Keratinocyte (primary cell): ENCODE data around the gene SREBF1. TPM values are rescaled to one million over a fixed set of nuclear protein-coding genes. Genes with fewer than 3 reads are reported as not detected.

Experiments
- DNase-seq: peaks from one replicate; pipeline ENCODE4 v3.0.0-alpha.2; 2011; ENCODE audit warnings: low read depth, missing footprints, low spot score
- FAIRE-seq: peaks from 2 replicates; lab custom pipeline; 2011; peaks lifted over from hg19 to GRCh38; lab: Jason Lieb, UNC
- H2AFZ ChIP-seq: 2 replicates; pipeline ENCODE4 v1.6.0; 2012; ENCODE audit warnings: low read length, control low read depth, inconsistent platforms; ENCODE audit not compliant: control insufficient read depth
- H3K27ac ChIP-seq: 2 replicates; pipeline ENCODE4 v1.5.1; 2011; ENCODE audit warnings: low read length; ENCODE audit not compliant: control insufficient read depth, insufficient read depth
- H3K27me3 ChIP-seq: 3 replicates; pipeline ENCODE4 v1.6.0; 2011; ENCODE audit warnings: low read length; ENCODE audit not compliant: control insufficient read depth, insufficient read depth; ENCODE audit errors: extremely low read depth
- H3K36me3 ChIP-seq, 2 experiments: 2 replicates in 1 of 2; 3 replicates in 1 of 2; pipeline ENCODE4 v1.5.1; 2011; ENCODE audit warnings: low read length in 2 of 2, mild to moderate bottlenecking in 1 of 2; ENCODE audit not compliant: control insufficient read depth in 2 of 2, insufficient read depth in 2 of 2; ENCODE audit errors: extremely low read depth in 1 of 2
- H3K4me1 ChIP-seq: 3 replicates; pipeline ENCODE4 v1.5.1; 2011; ENCODE audit warnings: low read length; ENCODE audit not compliant: control insufficient read depth, insufficient read depth; ENCODE audit errors: extremely low read depth
- H3K4me2 ChIP-seq: 3 replicates; pipeline ENCODE4 v1.6.0; 2011; ENCODE audit warnings: low read depth, low read length; ENCODE audit not compliant: control insufficient read depth, insufficient read depth; ENCODE audit errors: extremely low read depth
- H3K4me3 ChIP-seq, 3 experiments: fragments of 200-600 bp in 1 of 3; sonication (generic) in 1 of 3; 2 replicates in 2 of 3; 3 replicates in 1 of 3; pipeline ENCODE4 v1.5.1; 2011 to 2016; ENCODE audit warnings: low read length in 3 of 3, mild to moderate bottlenecking in 3 of 3, control low read depth in 2 of 3, inconsistent platforms in 1 of 3, low read depth in 1 of 3, mixed read lengths in 1 of 3, mixed run types in 1 of 3, moderate library complexity in 1 of 3; ENCODE audit not compliant: control insufficient read depth in 2 of 3, insufficient read depth in 2 of 3; ENCODE audit errors: extremely low read depth in 1 of 3
- H3K79me2 ChIP-seq: 2 replicates; pipeline ENCODE4 v1.6.0; 2012; ENCODE audit warnings: low read length; ENCODE audit not compliant: control insufficient read depth, insufficient read depth
- H3K9ac ChIP-seq: 3 replicates; pipeline ENCODE4 v1.6.0; 2011; ENCODE audit warnings: low read length; ENCODE audit not compliant: control insufficient read depth, insufficient read depth; ENCODE audit errors: extremely low read depth
- H3K9me1 ChIP-seq: 3 replicates; pipeline ENCODE4 v1.6.0; 2011; ENCODE audit warnings: low read length; ENCODE audit not compliant: control insufficient read depth, insufficient read depth; ENCODE audit errors: extremely low read depth
- H3K9me3 ChIP-seq: 2 replicates; pipeline ENCODE4 v1.5.1; 2012; ENCODE audit warnings: low read depth, low read length; ENCODE audit not compliant: control insufficient read depth
- H4K20me1 ChIP-seq: 3 replicates; pipeline ENCODE4 v1.6.0; 2011; ENCODE audit warnings: low read length; ENCODE audit not compliant: control insufficient read depth, insufficient read depth; ENCODE audit errors: extremely low read depth
- CTCF ChIP-seq, 3 experiments: IDR thresholded peaks in 1 of 3; conservative IDR thresholded peaks in 1 of 3; optimal IDR thresholded peaks in 1 of 3; 2 replicates in 2 of 3; 3 replicates in 1 of 3; pipeline versions ENCODE3 to v1.5.1; 2011; ENCODE audit warnings: low read length in 3 of 3, mild to moderate bottlenecking in 3 of 3, moderate library complexity in 2 of 3, control low read depth in 1 of 3, inconsistent platforms in 1 of 3; ENCODE audit not compliant: insufficient read depth in 2 of 3; ENCODE audit errors: extremely low read depth in 1 of 3
- EZH2 ChIP-seq: IDR thresholded peaks from one replicate; pipeline ENCODE4 v1.6.1; 2012; ENCODE audit warnings: inconsistent platforms, mild to moderate bottlenecking, low read length, moderate library complexity
- dilution Hi-C: fragments of 300-500 bp; cut with MboI; formaldehyde crosslinking; loops from one replicate; pipeline ENCODE4 v1.7.0; 2020; ENCODE audit warnings: low sequenced_read_pairs; ENCODE audit not compliant: extremely low pct_ligation_motif_present
- polyA plus RNA-seq, 5 experiments: library from polyadenylated mRNA; depleted of rRNA in 3 of 5; stranded (reverse) in 3 of 5; stranded (forward) in 1 of 5; unstranded in 1 of 5; fragments of >200 nt; gene quantifications; 1 replicate in 1 of 5; 2 replicates in 3 of 5; 3 replicates in 1 of 5; pipeline versions ENCODE4 v1.2.1 to v1.2.3, GENCODE V29; 2011 to 2012; ENCODE audit warnings: missing spikeins in 2 of 5, low read depth in 1 of 5, low replicate concordance in 1 of 5

Gene SREBF1
- polyA plus RNA-seq, 1 donor (not counting 4 experiments of a cell fraction or from before 2014, with no cell fraction given) = 51.7 TPM

- H3K27ac ChIP-seq = no peak overlapping the region
- no peak overlapping the region for H3K9ac ChIP-seq
- H3K79me2 ChIP-seq = peaks cover 8% of the 10 kb centered on the region
- no peak for FAIRE-seq
- no peaks in the 10 kb centered on the region for H3K27me3 ChIP-seq
- dilution Hi-C loops = no loop called here
- H3K36me3 ChIP-seq = peaks cover 49 to 53% of the 10 kb centered on the region in 2 experiments
- H3K4me2 ChIP-seq = no peak overlapping the region
- H3K9me1 ChIP-seq = no peaks in the 10 kb centered on the region
- H2AFZ ChIP-seq = no peak overlapping the region
- no peak for DNase-seq
- no peaks in the 10 kb centered on the region for H3K9me3 ChIP-seq
- TF ChIP-seq CTCF (optimal IDR thresholded peaks at IDR 0.05 in 1 of 3, IDR thresholded peaks at IDR 0.05 in 1 of 3, conservative IDR thresholded peaks at IDR 0.05 in 1 of 3; ENCODE audit: extremely low read depth in 1 of 3, insufficient read depth in 2 of 3, low read length in 3 of 3) (no peak), EZH2 (no peak)
- peaks cover 5% of the 10 kb centered on the region for H3K4me1 ChIP-seq
- no peak overlapping the region for H3K4me3 ChIP-seq
- H4K20me1 ChIP-seq = peaks cover 20% of the 10 kb centered on the region
Observed at GRCh38 chr17:17814162-17815061, 22.4 kb downstream of the SREBF1 start.

- TF ChIP-seq CTCF (optimal IDR thresholded peaks at IDR 0.05 in 1 of 3, IDR thresholded peaks at IDR 0.05 in 1 of 3, conservative IDR thresholded peaks at IDR 0.05 in 1 of 3; ENCODE audit: extremely low read depth in 1 of 3, insufficient read depth in 2 of 3, low read length in 3 of 3) (no peak), EZH2 (no peak)
- DNase-seq (no peak), FAIRE-seq (no peak)
- H2AFZ ChIP-seq = no peak overlapping the region
- no peaks in the 10 kb centered on the region for H3K27me3 ChIP-seq
- H3K9me3 ChIP-seq = no peaks in the 10 kb centered on the region
- dilution Hi-C loops = no loop called here
- H3K79me2 ChIP-seq = peaks cover 6% of the 10 kb centered on the region
- no peak overlapping the region for H3K27ac ChIP-seq
- H4K20me1 ChIP-seq = peaks cover 22% of the 10 kb centered on the region
- peaks cover 43 to 46% of the 10 kb centered on the region in 2 experiments for H3K36me3 ChIP-seq
- H3K9me1 ChIP-seq = no peaks in the 10 kb centered on the region
- H3K4me1 ChIP-seq = peaks cover 5% of the 10 kb centered on the region
- H3K9ac ChIP-seq = no peak overlapping the region
- H3K4me2 ChIP-seq = no peak overlapping the region
- no peak overlapping the region for H3K4me3 ChIP-seq
Observed at GRCh38 chr17:17813725-17814095, 23.1 kb downstream of the SREBF1 start.
